ENCODE data around the gene USPL1. TPM values are rescaled to one million over a fixed set of nuclear protein-coding genes. Genes with fewer than 3 reads are reported as not detected.

The USPL1 gene
- total and polyA plus RNA-seq, 2 of the 13 experiments (the other 11 are each of a cell fraction or from before 2014, with no cell fraction given), result 13.7 to 15.9 TPM

GRCh38 chr13:30668312-30668711 is 50.6 kb downstream of the USPL1 start (continued):
- TF ChIP-seq HNF1B (CRISPR knock-in tag; IDR thresholded peaks at IDR 0.05) (no peak), NFE2L2 (IDR thresholded peaks at IDR 0.05; ENCODE audit: low read length) (peak; percentile 49; the same call in 1 of the 2 replicates), ASH2L (IDR thresholded peaks at IDR 0.05; ENCODE audit: insufficient read length, low read depth, low read length) (peak; percentile 21), RBM39 (IDR thresholded peaks at IDR 0.05; ENCODE audit: low read depth, low read length, poor library complexity, severe bottlenecking) (no peak), ZMYM3 (CRISPR knock-in tag; IDR thresholded peaks at IDR 0.05) (no peak)
- TF ChIP-seq, protein P1, sequence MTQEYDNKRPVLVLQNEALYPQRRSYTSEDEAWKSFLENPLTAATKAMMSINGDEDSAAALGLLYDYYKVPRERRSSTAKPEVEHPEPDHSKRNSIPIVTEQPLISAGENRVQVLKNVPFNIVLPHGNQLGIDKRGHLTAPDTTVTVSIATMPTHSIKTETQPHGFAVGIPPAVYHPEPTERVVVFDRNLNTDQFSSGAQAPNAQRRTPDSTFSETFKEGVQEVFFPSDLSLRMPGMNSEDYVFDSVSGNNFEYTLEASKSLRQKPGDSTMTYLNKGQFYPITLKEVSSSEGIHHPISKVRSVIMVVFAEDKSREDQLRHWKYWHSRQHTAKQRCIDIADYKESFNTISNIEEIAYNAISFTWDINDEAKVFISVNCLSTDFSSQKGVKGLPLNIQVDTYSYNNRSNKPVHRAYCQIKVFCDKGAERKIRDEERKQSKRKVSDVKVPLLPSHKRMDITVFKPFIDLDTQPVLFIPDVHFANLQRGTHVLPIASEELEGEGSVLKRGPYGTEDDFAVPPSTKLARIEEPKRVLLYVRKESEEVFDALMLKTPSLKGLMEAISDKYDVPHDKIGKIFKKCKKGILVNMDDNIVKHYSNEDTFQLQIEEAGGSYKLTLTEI (CRISPR knock-in tag; conservative IDR thresholded peaks at IDR 0.05), result no peak

DNA sequence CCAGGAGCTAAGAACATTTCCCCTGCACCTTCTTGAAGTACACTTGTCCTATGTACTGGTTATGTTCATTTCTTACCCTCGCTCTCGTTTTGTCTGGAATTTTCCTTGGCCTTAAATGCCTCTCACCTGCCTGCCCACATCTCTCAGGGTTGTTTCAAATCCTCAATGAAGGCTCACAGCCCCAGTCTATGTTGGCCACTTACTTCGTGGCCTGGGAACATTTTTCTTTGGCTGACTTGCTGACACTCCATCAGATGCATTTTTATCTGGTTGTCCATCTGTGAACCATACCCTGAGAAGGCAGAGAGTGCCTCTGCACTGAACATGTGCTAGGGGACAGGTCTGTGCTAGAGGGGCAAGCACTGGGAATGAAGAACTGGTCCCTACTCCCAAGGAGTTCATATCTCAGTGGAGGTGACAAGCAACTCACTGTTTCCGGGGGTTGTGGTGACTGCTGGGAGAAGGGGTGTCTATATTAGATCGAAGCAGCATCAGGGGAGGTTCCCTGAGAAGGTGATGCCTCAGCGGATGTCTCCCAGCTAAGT is 53.6 kb downstream of the USPL1 start:
- intact Hi-C loops (cut with micrococcal nuclease; ENCODE audit: unreplicated experiment), result loop anchor here (5.0 to 10.0 kb wide), 2 partner anchors 189 to 373 kb away; no protein-coding TSS in a partner anchor
- no peaks in the 10 kb centered on the region for H3K9me3 ChIP-seq (ENCODE audit: low read length)
- no peak overlapping the region for H3K9ac ChIP-seq (ENCODE audit: insufficient read depth, low read depth, low read length)
- H2AFZ ChIP-seq (ENCODE audit: low read length), result peak overlapping the region; percentile 2
- H3K27me3 ChIP-seq (ENCODE audit: control insufficient read depth in 1 of 2, insufficient read depth in 2 of 2, low read length in 2 of 2), result no peaks in the 10 kb centered on the region
- no peak for FAIRE-seq
- ChIA-PET CTCF (ENCODE audit: low intra/inter-chr PET ratio, low total read pairs) (no interaction called here), POLR2A (interaction anchor here (1.0 to 2.6 kb wide), 2 partner anchors 54 to 263 kb away, joined by 3 to 10 read pairs; partner anchors contain the start of gene USPL1)
- no TSS peak for BruUV-seq (replicated peaks)
- peaks cover 53% of the 10 kb centered on the region for H3K4me1 ChIP-seq (ENCODE audit: insufficient read depth, low read length)
- no peak overlapping the region for H3K27ac ChIP-seq (ENCODE audit: extremely low read length, insufficient read depth, low read length)
- no peak for DNase-seq (ENCODE audit: low spot score)
- no peak for ATAC-seq
- H3K36me3 ChIP-seq (replicated peaks in 1 of 2; ENCODE audit: control insufficient read depth in 1 of 2, insufficient read depth in 2 of 2, low read length in 2 of 2), result no peaks in the 10 kb centered on the region
- H3K4me3 ChIP-seq (replicated peaks in 1 of 3; ENCODE audit: insufficient read depth in 1 of 3, low read depth in 2 of 3, low read length in 3 of 3), result no peak overlapping the region
- H4K20me1 ChIP-seq (ENCODE audit: insufficient read depth, low read length), result no peaks in the 10 kb centered on the region
- in situ Hi-C loops (cut with HindIII; ENCODE audit: extremely low pct_ligation_motif_present, low pct_unique_long_range_greater_than_20kb), result no loop called here
- WGBS (ENCODE audit: low lambda C conversion rate), result 95% methylated on average over 6 of the region's 6 CpGs
- H3K79me2 ChIP-seq (ENCODE audit: insufficient read depth, low read length), result no peaks in the 10 kb centered on the region
- H3K4me2 ChIP-seq (ENCODE audit: low read depth, low read length), result no peak overlapping the region
- TF ChIP-seq GZF1 (CRISPR knock-in tag; IDR thresholded peaks at IDR 0.05) (no peak), ZNF782 (CRISPR knock-in tag; IDR thresholded peaks at IDR 0.05; ENCODE audit: borderline replicate concordance) (no peak), ZNF776 (CRISPR knock-in tag; IDR thresholded peaks at IDR 0.05) (no peak), ZNF20 (CRISPR knock-in tag; IDR thresholded peaks at IDR 0.05) (no peak), SNAPC2 (CRISPR knock-in tag; IDR thresholded peaks at IDR 0.05) (no peak), ZNF749 (CRISPR knock-in tag; IDR thresholded peaks at IDR 0.05; ENCODE audit: borderline replicate concordance) (no peak)
- TF ChIP-seq, protein P2, sequence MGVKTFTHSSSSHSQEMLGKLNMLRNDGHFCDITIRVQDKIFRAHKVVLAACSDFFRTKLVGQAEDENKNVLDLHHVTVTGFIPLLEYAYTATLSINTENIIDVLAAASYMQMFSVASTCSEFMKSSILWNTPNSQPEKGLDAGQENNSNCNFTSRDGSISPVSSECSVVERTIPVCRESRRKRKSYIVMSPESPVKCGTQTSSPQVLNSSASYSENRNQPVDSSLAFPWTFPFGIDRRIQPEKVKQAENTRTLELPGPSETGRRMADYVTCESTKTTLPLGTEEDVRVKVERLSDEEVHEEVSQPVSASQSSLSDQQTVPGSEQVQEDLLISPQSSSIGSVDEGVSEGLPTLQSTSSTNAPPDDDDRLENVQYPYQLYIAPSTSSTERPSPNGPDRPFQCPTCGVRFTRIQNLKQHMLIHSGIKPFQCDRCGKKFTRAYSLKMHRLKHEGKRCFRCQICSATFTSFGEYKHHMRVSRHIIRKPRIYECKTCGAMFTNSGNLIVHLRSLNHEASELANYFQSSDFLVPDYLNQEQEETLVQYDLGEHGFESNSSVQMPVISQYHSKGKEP (CRISPR knock-in tag; IDR thresholded peaks at IDR 0.05), result no peak
